NCI-H2196 (cell line): ENCODE results near the gene BICDL1.

Experiments used
- DNase-seq: peaks from one replicate; lab custom pipeline; 2025; ENCODE audit not compliant: unreplicated experiment; lab: John Stamatoyannopoulos, UW

Gene BICDL1

DNA sequence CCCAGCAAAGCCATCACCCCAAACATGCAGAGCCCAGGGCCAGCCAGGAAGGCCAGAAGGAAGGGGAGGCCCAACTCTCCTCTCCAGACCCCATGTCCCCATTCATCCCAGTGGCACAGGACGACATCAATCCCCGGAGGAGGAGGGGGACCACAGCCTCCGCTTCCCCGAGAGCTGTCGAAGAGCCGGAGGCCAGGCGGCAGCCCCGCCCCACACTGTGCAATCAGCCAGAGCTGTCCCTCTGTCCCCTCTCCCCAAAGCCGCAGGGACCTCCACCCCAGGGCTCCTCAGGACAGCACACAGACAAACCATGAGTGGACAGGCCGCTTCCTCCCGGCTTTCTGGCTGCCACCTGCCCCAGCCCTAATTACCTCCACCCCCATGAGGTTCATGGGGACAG is 110.7 kb downstream of the BICDL1 start:
- no peak for DNase-seq

DNA sequence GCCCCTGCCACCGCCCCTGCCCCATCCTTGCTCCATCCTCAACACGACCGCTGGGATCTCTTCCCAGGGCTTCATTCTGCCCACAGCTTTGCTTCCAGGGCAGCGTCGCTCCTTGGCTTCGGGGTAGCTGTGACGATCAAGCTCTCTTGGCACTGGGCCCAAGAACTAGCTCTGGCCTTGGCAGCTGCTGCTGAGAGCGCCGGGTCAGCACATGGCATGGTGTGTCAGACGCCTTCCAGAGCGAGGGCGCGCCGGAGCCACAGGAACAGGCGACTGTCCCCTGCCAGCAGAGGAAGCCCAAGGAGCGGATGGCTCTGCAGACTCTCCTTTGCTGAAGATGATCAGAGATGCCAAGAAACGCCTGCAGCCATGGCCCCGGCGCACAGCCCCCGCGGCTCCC is 111.6 kb downstream of the BICDL1 start:
- peak; percentile 76 for DNase-seq

DNA sequence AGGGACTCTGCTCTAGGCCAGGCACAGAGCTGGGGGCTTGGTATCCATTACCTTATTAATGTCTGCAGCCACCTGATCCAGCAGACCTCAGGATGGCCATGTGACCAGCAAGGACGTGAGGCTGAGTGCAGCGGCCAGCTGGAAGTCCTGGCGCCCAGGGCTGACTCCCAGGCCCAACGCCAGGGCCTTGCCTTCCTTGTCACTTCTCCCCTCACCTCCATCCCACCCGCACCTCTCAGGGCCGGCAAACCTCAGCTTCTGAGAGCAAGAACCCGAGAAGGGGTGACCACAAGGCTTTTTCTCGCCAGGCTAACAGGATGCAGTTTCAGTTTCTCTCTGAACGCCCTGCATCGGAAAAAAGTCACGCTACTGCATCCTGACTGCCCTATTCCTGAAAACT is 112.1 kb downstream of the BICDL1 start:
- no peak for DNase-seq

DNA sequence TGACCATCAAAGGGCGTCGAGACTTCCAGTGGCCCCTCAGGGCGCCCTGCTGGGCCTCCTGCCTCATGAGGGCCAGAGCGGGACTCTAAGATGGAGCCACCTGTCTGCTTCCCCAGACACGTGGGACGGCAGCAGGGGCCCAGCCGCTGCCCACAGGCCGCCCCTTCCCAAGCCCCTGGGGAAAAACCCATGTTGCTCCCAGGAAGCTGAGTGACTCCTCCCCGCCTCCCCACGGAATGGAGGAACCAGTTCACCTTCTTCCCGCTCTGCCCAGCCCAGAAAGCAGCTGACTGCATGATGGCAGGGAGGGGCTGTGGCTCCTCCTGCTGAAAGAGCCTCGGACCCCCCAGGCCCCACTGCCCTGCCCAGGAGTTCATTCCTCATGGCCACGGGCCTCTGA is 112.6 kb downstream of the BICDL1 start:
- DNase-seq: no peak

DNA sequence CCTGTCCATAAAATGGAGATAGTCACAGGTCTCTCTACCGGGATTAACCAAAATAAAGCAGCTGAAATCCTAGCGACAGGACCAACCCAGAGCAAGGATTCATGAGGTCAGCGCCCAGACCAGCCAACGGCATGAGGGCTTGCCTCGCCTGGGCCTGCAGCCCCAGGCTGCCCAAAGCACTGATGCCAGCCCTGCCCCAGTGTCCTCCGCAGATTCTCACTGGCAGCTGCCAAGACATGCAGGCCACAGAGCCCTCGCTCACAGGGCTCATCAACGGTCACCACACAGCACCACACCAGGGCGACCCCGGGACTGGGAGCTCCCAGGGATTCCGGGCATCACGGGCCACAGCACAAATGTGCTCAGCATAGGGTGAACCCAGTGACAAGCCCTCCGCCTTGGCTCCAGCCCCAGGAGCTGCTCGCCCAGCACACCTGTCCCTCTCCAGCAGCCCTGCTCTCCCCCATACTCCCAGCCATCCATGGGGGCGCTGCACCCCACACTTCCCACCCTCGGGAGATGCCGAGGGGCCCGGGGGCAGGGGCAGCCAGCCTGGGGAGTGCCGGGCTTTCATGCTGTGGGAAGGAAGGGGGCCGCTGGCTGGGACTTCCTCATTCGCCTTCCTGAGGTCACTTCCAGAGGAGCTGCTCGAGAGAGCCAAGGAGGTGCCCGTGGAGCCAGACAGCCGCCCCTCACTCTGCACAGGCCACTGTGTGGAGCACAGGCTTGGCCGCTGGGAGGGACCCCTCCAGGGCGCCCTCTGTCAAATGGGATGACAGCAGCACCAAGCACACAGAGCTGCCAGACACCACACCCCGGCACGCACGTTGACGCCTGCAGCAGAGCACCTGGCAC is 113.4 kb downstream of the BICDL1 start:
- no peak for DNase-seq

DNA sequence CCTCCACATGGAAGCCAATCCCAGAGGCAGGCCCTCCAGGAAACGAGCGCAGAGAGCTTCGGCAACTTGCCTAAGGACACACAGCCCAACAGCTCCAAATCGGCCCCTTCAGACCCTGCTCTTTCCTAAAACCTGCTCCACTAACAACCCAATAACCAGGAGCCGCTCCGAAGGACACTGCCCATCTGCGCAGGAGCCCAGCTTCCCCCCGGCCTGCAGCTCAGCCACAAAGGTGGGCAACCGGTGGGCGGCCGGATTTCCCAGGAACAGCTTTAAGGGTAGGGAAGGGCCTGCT is 114.0 kb downstream of the BICDL1 start:
- DNase-seq: no peak

DNA sequence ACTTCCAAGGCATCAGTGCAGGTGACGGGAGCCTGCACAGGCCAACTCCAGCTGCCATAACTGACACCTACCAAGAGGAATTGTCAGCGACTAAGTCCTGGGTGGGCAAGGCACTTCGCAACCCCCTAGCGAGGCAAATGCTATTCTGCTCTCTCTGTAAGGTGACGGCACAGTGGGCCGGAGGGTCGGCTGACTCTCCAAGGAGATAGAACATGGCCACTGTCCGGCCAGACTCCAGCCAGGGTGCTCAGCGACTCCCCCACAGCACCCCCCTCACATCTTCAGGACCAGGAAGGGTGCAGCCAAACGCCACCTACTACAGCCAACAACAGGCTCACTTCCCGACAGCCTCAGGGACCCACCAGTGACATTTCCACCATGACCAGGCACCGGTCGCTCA is 114.3 kb downstream of the BICDL1 start:
- no peak for DNase-seq

DNA sequence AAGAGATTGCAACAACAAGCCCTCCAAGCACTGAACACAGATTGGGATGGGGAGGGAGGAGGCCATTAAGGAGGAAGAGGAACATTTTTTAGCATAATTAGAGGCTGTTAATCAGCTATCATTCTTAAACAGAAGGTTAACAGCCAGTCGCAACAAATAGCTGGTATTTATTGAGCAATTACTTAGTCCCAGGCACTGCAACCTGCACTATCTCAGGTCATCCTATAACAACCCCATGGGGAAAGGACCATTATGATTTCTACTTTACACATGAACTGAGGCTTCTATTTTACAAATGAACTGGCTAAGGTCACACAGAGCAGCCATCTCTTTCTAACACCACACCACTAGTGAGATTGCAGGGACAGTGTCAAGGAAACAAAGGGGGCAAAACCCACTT is 117.1 kb downstream of the BICDL1 start:
- no peak for DNase-seq

DNA sequence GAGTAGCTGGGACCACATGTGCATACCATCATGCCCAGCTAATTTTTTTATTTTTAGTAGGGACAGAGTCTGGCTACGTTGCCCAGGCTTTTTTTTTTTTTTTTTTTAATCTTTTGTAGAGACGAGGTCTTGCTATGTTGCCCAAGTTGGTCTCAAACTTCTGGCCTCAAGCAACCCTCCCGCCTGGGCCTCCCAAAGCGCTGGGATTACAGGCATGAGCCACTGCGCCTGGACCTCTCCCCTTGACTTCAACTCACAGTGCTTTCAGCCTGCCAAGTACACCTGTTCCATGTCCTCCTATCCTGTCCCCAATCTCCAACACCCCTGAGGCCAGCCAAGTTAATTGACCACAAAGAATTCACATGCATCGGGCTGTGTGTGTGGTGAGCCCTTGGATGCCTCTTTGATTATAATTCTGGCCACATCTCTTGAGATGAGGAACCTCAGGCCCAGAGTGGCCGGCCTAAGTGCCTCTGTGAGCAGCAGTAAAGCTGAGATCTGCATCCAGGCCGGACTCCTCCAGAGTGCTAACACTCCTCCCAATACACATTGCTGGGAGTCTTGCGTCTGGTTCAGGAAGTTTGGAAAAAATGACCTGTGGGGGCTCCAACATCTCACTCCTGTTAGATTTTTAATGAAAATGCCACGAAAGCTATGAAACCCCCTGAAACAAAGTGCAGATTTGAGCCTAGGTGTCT is 120.7 kb downstream of the BICDL1 start:
- no peak for DNase-seq

DNA sequence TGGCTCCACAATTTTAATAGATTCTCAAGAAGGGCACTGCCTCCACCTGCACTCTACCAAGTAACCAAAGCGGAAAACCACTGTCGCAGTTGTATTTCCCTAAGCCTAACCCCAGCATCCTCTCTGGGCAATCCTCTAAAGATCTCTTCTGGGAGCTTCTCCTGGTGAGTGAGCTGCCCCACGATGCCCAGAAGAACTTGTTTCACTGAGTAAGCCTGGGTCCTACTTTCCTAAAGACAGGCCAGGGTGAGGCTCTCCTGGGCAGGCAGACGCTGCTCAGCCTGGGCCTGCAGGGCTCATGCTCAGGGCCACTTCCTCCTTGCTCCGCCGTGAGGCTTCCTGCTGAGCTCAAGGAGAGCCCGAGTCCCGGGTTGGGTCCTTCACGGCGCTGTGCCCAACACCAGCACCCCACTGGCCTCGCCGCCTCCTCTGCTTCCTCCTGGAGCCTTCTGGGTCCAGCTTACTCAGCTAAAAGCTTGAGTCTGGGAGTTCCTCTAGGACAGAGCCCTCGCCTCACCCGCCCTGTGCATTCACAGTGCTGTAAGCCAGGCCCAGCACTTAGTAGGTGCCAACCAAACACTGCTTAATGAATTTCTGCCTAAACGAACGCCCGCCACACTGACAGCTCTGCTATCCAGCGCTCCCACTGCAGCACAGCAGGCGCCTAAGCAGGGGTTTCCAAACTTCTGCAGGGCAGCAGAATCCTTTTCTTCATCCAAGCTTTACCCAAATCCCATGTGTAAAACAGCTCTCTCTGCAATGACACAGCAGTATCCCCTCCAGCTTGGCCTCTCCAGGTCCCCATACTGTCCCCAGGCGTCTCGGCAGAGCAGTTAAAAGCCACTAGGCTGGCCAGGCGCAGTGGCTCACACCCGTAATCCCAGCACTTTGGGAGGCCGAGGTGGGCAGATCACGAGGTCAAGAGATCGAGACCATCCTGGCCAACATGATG is 121.8 kb downstream of the BICDL1 start:
- no peak for DNase-seq

DNA sequence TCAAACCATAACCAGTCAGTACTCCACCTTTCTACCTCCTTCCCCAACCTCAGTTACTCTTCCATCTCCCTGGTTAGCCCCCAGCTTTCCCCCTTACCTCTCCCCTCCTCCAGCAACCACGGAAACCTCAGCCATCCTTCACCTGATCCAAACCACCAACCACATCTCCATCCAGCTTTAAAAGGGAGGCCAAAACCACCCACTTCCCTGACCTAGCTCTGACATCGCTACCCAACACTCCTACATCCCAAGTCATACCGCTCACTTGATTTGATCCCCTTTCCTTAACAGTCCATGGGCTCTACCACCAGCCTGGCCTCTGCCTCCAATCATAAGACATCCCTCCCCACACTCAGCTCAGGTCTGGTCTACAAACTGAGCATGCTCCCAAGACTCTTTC is 126.0 kb downstream of the BICDL1 start:
- no peak for DNase-seq

DNA sequence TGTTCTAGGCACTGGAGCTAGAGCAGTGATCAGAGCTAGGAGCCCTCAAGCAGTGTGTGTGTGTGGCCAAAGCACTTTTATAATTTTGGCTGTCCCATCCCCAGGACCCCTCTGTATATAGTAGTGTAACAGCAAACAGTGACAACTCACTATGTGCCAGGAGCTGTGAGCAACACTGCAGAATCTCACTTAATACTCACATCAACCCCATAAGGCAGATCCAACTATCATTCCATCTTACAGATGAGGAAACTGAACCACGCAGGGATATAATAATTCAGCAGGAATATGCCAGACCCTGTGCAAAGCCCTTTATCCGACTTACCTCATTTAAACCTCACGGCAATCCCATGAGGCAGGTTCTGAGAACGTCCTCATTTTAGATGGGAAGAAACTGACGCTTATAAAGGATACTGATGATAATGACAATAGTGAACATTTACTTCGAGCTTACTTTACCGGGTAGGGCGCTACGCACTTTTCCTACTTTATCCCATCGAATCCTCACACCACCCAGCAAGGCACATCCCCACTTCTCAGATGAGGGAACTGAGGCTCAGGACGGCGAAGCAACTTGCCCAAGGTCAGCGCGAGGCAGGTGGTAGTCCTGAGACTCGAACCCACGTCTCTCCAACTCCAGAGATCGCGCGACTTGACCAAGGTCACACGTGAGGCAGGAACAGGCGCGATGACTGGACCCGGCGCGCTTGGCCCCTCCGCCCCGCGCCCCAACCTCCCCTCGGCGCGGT is 126.8 kb downstream of the BICDL1 start:
- DNase-seq: peak; percentile 13

DNA sequence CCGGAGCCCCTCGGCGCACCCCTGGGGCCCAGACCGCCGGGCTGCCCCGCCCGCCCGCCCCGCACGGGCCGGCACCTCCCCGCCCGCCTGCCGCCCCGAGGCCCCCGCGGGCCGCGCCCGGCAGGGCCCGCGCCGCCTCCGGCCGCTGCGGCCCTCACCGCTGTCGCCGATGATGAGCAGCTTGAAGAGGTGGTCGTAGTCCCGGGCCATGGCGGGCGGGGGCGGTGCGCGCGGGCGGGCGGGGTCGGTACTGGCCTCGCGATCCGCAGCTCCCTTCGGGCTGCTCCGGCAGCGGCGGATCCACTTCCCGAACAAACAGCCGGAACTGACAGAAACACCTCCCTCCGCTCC is 127.4 kb downstream of the BICDL1 start, which contains the start of gene RAB35:
RAB35 (minus strand) TSS at position 313 of the 351 bp plus-strand sequence; CDS start at position 210, 103 bp downstream.
- no peak for DNase-seq

DNA sequence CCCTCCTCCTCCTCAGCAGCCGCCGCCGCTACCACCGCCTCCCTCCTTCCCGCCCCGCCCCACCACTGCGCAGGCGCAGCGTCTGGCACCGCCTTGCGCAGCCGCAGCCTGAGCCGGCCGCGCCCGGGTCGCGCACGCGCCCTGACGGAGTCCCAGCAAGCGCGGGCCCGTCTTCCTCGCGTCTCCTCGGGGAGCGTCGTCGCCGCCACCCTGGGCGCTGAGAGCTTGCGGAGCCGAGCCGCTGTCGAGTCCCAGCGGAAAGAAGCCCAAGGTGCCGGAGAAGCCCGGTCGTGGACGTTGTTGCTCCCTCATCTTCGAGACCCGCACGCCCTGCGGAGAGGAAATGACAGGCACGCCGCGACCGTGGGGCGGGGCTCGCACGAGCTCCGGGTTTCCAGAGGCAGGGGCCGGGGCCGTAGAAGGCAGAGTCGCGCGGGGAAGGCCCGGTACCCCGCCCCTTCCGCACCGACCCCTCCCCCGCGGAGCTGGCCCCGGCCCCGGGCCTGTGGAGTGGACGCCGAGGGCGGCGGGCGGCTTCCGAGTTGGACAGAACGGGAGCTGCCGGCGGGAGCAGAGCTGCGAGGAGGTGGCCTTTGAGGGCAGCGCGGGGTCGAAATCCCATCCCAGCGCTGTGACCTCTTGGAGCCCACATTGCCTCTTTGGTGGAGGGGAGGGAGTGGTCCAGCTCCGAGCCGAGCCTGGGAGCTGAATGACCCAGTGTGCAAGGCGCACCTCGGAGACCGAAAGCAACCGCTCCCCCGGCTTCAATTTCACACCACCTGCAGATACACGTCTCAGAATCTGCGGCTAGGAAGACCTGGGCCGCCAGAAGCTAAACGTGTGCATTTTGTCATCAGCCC is 128.0 kb downstream of the BICDL1 start:
- peak; percentile 95 for DNase-seq

DNA sequence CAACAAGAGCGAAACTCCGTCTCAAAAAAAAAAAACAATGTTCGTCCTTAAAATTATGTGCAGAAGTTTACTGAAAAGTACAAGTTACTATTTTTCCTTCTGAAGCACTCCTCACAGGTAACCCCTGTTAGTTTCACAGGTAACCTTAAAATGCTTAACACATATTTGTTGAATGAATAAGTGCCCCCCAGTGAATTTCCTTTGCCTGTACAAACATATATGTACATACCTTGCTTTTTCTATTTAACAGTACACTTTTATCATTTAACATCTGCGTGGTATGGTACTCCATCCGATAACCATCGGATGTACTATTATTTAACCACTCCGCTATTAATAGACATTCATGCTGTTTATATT is 128.9 kb downstream of the BICDL1 start:
- DNase-seq: no peak

DNA sequence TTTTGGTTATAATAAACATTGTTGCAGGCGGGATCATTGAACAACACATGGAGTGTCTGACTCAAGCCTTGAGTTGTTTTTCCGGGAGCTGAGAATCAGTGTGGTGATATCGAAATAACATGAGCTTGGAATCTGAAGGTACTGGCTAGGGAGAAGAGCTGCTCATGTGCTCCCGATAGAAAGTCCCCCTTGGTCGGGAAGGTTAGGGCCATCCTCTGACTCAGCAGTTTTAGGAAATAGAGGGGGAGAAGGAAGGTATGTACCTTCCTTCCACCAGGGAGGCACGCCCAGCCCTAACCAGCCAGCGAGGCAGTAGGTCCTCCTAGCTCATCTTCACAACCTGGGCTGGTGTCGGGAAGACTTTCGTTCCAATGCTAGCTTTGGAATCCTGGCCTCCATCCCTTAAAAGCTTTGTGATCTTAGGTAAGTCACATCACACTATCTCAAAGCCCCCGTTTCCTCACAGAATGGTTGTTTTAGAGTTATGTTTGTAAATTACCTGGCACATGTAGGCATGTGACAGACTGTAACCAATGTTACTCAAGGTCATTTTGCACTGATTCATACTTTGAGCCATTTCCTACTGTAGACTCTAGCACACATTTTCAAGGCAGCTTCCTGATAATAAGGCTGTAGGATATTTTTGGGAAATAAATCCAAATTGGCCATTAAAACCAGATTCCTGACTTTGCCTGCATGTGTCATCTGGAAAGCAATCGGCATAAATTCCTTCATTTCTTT is 129.5 kb downstream of the BICDL1 start:
- no peak for DNase-seq

DNA sequence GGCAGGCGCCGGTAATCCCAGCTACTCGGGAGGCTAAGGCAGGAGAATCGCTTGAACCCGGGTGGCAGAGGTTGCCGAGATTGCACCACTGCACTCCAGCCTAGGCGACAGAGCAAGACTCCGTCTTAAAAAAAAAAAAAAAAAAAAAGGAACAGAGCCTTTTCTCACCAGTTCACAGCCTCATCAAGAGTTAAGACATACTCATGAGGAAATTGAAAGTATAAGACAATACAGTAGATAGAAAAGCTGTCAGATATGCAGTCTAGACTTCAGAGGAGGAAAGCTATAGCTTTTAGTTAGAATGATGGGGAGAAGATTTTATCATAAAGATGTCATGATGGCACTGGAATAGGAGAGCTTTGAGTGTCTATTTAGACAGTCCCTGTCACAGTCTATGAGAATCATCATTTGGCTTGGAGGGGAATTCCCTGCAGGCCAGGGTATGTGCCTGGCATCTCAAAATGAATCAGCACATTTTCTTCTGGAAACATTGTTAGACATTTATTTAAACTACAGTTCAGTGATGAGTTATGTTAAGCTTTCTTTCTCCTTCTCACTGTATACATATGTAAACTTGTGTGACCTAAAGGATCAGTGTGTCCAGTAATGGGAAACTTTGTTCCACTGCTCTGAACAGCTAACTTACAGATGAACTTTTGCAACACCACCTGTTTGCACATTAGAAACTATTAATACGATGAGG is 130.4 kb downstream of the BICDL1 start:
- no peak for DNase-seq

DNA sequence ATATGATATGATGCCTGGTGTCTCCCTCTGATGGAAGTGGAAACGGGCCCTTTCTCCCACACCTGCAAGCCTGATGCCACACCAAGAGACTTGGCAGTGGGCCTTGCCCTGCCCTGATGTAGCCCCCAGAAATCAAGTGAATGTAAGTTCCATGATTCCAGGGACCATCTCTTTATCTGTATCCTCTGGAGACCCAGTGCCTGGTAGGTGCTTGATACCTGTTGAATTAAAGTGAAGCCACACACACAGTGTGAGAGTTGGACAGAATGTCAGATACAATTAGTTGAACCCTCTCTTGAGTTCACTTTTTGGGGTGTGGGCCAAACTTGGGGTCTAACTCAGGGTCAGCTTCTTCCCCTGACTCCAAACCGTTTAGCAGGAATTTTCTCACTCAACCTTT is 132.3 kb downstream of the BICDL1 start:
- DNase-seq: no peak
